CD14-positive monocyte (primary cell): ENCODE results near the gene MICB. TPM values are rescaled to one million over a fixed set of nuclear protein-coding genes. Genes with fewer than 3 reads are reported as not detected.

Experiments used
- DNase-seq, 3 donors: peaks; one replicate each; pipeline ENCODE4 v3.0.0-alpha.2; 2011 to 2022
- H2AFZ ChIP-seq: 2 replicates; pipeline ENCODE4 v1.6.0; 2012; ENCODE audit warnings: mild to moderate bottlenecking, low read depth, low read length, inconsistent platforms; ENCODE audit not compliant: insufficient read depth, poor library complexity, severe bottlenecking
- H3K27ac ChIP-seq, 2 donors: 1 replicate in 1 of 2; 2 replicates in 1 of 2; pipeline ENCODE4 v1.5.1; 2012 to 2013; ENCODE audit warnings: low read length in 2 of 2, control low read depth in 1 of 2, inconsistent platforms in 1 of 2, low read depth in 1 of 2, mild to moderate bottlenecking in 1 of 2
- H3K27me3 ChIP-seq, 2 donors: one replicate each; pipeline versions ENCODE4 v1.6.0 to v1.6.1; 2011 to 2013; ENCODE audit warnings: low read length in 2 of 2; ENCODE audit not compliant: control insufficient read depth in 2 of 2, insufficient read depth in 2 of 2
- H3K36me3 ChIP-seq, 2 donors: replicated peaks in 1 of 2; 1 replicate in 1 of 2; 2 replicates in 1 of 2; pipeline versions ENCODE4 v1.5.1 to v1.6.1; 2012 to 2013; ENCODE audit warnings: low read length in 2 of 2, control low read depth in 1 of 2, inconsistent platforms in 1 of 2, mild to moderate bottlenecking in 1 of 2; ENCODE audit not compliant: insufficient read depth in 2 of 2, control insufficient read depth in 1 of 2
- H3K4me1 ChIP-seq, 2 donors: 1 replicate in 1 of 2; 2 replicates in 1 of 2; pipeline versions ENCODE4 v1.5.1 to v1.6.1; 2012 to 2013; ENCODE audit warnings: low read length in 2 of 2, control low read depth in 1 of 2, inconsistent platforms in 1 of 2, mild to moderate bottlenecking in 1 of 2, moderate library complexity in 1 of 2; ENCODE audit not compliant: insufficient read depth in 2 of 2, control insufficient read depth in 1 of 2
- H3K4me2 ChIP-seq: replicated peaks from 2 replicates; pipeline ENCODE3; 2012; ENCODE audit warnings: low read length, moderate library complexity, mild to moderate bottlenecking; ENCODE audit not compliant: poor library complexity, severe bottlenecking; ENCODE audit errors: extremely low read depth
- H3K4me3 ChIP-seq, 3 experiments: fragments of 200-600 bp in 1 of 3; sonication (generic) in 1 of 3; replicated peaks in 1 of 3; 1 replicate in 2 of 3; 2 replicates in 1 of 3; pipeline ENCODE4 v1.5.1; 2011 to 2013; ENCODE audit warnings: low read length in 3 of 3, mild to moderate bottlenecking in 3 of 3, control low read depth in 2 of 3, low read depth in 2 of 3, inconsistent platforms in 1 of 3, moderate library complexity in 1 of 3
- H3K79me2 ChIP-seq: 2 replicates; pipeline ENCODE4 v1.6.0; 2012; ENCODE audit warnings: mild to moderate bottlenecking, control low read depth, inconsistent platforms, low read length, moderate library complexity; ENCODE audit not compliant: insufficient read depth
- H3K9ac ChIP-seq: 2 replicates; pipeline ENCODE4 v1.6.0; 2017; ENCODE audit warnings: low read length, mild to moderate bottlenecking; ENCODE audit not compliant: insufficient read depth, poor library complexity, severe bottlenecking
- H3K9me3 ChIP-seq, 2 donors: replicated peaks in 1 of 2; 1 replicate in 1 of 2; 2 replicates in 1 of 2; pipeline versions ENCODE4 v1.5.1 to v1.6.1; 2012 to 2013; ENCODE audit warnings: low read length in 2 of 2, control low read depth in 1 of 2; ENCODE audit not compliant: control insufficient read depth in 1 of 2, insufficient read depth in 1 of 2
- H4K20me1 ChIP-seq: 2 replicates; pipeline ENCODE4 v1.6.0; 2012; ENCODE audit warnings: mild to moderate bottlenecking, low read length, control low read depth, moderate library complexity; ENCODE audit not compliant: insufficient read depth
- H3K27ac Mint-ChIP-seq, 7 donors: one replicate each; pipeline ENCODE4 v1.8.0; 2020; ENCODE audit warnings: mild to moderate bottlenecking in 7 of 7, mixed read lengths in 7 of 7, moderate library complexity in 6 of 7, inconsistent platforms in 2 of 7
- H3K27me3 Mint-ChIP-seq, 3 donors: one replicate each; pipeline ENCODE4 v1.8.0; 2021 to 2022; ENCODE audit warnings: low read depth in 3 of 3, mild to moderate bottlenecking in 3 of 3, mixed read lengths in 3 of 3, moderate library complexity in 3 of 3, inconsistent platforms in 1 of 3
- H3K36me3 Mint-ChIP-seq, 2 donors: one replicate each; pipeline ENCODE4 v1.8.0; 2020; ENCODE audit warnings: mixed read lengths in 2 of 2, inconsistent platforms in 1 of 2, mild to moderate bottlenecking in 1 of 2
- H3K4me1 Mint-ChIP-seq: one replicate; pipeline ENCODE4 v1.8.0; 2020; ENCODE audit warnings: mild to moderate bottlenecking, mixed read lengths
- H3K4me3 Mint-ChIP-seq, 2 donors: one replicate each; pipeline ENCODE4 v1.8.0; 2020; ENCODE audit warnings: mild to moderate bottlenecking in 2 of 2, mixed read lengths in 2 of 2, moderate library complexity in 1 of 2
- H3K9me3 Mint-ChIP-seq, 7 donors: one replicate each; pipeline ENCODE4 v1.8.0; 2020 to 2022; ENCODE audit warnings: mixed read lengths in 7 of 7, mild to moderate bottlenecking in 6 of 7, moderate library complexity in 6 of 7, inconsistent platforms in 2 of 7
- CTCF ChIP-seq: fragments of 200-600 bp; IDR thresholded peaks from one replicate; pipeline ENCODE4 v1.8.0; 2022; ENCODE audit warnings: antibody characterized with exemption, mild to moderate bottlenecking
- WGBS: methylation state at CpG from one replicate; pipeline ENCODE4 v1.1.5; 2013; ENCODE audit warnings: missing lambda C conversion rate; ENCODE audit not compliant: insufficient coverage; 5-methylcytosine and 5-hydroxymethylcytosine counted together
- intact Hi-C, 2 donors: fragments of 100-400 bp; cut with micrococcal nuclease; formaldehyde crosslinking; loops; one replicate each; pipeline versions ENCODE4 v1.15.0 to v1.15.1; 2023
- polyA plus RNA-seq, 3 donors: library from polyadenylated mRNA; depleted of rRNA in 1 of 3; unstranded in 2 of 3; stranded (reverse) in 1 of 3; fragments of 300-500 nt in 2 of 3; fragments of >200 nt in 1 of 3; fragmentation: Illumina TruSeq in 2 of 3; gene quantifications; 1 replicate in 2 of 3; 2 replicates in 1 of 3; pipeline ENCODE4 v1.2.3, GENCODE V29; 2012 to 2021

Gene MICB
- polyA plus RNA-seq, 3 donors = 8.1 to 34.8 (median 11.4) TPM

- Histone ChIP-seq H3K4me3 (no peak overlapping the region), H2AFZ (no peak overlapping the region), H4K20me1 (peaks cover 76% of the 10 kb centered on the region), H3K4me1 (no peaks in the 10 kb centered on the region), H3K4me2 (no peak overlapping the region), H3K9me3 (no peaks in the 10 kb centered on the region), H3K27ac (no peak overlapping the region), H3K79me2 (peaks cover 37% of the 10 kb centered on the region), H3K36me3 (peaks cover 62 to 65% of the 10 kb centered on the region in 2 donors), H3K9ac (no peak overlapping the region), H3K27me3 (no peaks in the 10 kb centered on the region)
- Mint-ChIP-seq H3K4me1 (peaks cover 3% of the 10 kb centered on the region), H3K27me3 (peaks cover 0 to 2% (median 1%) of the 10 kb centered on the region in 3 donors), H3K27ac (peak overlapping the region in 3 of 7 donors; percentile 57 to 65 (median 59)), H3K9me3 (no peaks in the 10 kb centered on the region), H3K4me3 (no peak overlapping the region), H3K36me3 (peaks cover 60 to 66% of the 10 kb centered on the region in 2 donors)
- no peak for TF ChIP-seq CTCF
- intact Hi-C loops = no loop called here
- 91% methylated on average over 4 of the region's 6 CpGs for WGBS
- DNase-seq = no peak
These were observed 32.7 kb downstream of the MICB start for GRCh38 chr6:31530659-31531058.

GRCh38 chr6:31531162-31531561, 33.2 kb downstream of the MICB start:
- no peak for TF ChIP-seq CTCF
- H3K4me1 ChIP-seq = no peaks in the 10 kb centered on the region
- intact Hi-C loops = no loop called here
- no peak overlapping the region for H3K27ac ChIP-seq
- H3K27me3 ChIP-seq = no peaks in the 10 kb centered on the region
- no peak overlapping the region for H3K27ac Mint-ChIP-seq
- no peak overlapping the region for H3K9ac ChIP-seq
- peaks cover 64 to 71% of the 10 kb centered on the region in 2 donors for H3K36me3 Mint-ChIP-seq
- H3K4me3 ChIP-seq = no peak overlapping the region
- no peak for DNase-seq
- H3K4me2 ChIP-seq = no peak overlapping the region
- H3K79me2 ChIP-seq = peaks cover 42% of the 10 kb centered on the region
- no peak overlapping the region for H2AFZ ChIP-seq
- peaks cover 0 to 2% (median 1%) of the 10 kb centered on the region in 3 donors for H3K27me3 Mint-ChIP-seq
- peaks cover 67 to 70% of the 10 kb centered on the region in 2 donors for H3K36me3 ChIP-seq
- H3K4me1 Mint-ChIP-seq = peaks cover 4% of the 10 kb centered on the region
- H3K4me3 Mint-ChIP-seq = no peak overlapping the region
- H4K20me1 ChIP-seq = peaks cover 81% of the 10 kb centered on the region
- H3K9me3 Mint-ChIP-seq = no peaks in the 10 kb centered on the region
- H3K9me3 ChIP-seq = no peaks in the 10 kb centered on the region
- WGBS = no CpG with 5 or more reads among the region's 7 CpGs
